Glomerular endothelial cell (primary cell): ENCODE results near the gene ELFN2. TPM values are rescaled to one million over a fixed set of nuclear protein-coding genes. Genes with fewer than 3 reads are reported as not detected.

Experiments used
- DNase-seq: peaks from one replicate; pipeline ENCODE4 v3.0.0-alpha.2; 2011; ENCODE audit warnings: low read depth, low spot score; ENCODE audit errors: extremely low read depth
- total RNA-seq: library from RNA; depleted of rRNA; stranded (reverse); fragments of >200 nt; gene quantifications from 2 replicates; pipeline ENCODE4 v1.2.3, GENCODE V29; 2015

Gene ELFN2
- total RNA-seq, 1 donor from 2014 or later = 3.2 TPM

DNA sequence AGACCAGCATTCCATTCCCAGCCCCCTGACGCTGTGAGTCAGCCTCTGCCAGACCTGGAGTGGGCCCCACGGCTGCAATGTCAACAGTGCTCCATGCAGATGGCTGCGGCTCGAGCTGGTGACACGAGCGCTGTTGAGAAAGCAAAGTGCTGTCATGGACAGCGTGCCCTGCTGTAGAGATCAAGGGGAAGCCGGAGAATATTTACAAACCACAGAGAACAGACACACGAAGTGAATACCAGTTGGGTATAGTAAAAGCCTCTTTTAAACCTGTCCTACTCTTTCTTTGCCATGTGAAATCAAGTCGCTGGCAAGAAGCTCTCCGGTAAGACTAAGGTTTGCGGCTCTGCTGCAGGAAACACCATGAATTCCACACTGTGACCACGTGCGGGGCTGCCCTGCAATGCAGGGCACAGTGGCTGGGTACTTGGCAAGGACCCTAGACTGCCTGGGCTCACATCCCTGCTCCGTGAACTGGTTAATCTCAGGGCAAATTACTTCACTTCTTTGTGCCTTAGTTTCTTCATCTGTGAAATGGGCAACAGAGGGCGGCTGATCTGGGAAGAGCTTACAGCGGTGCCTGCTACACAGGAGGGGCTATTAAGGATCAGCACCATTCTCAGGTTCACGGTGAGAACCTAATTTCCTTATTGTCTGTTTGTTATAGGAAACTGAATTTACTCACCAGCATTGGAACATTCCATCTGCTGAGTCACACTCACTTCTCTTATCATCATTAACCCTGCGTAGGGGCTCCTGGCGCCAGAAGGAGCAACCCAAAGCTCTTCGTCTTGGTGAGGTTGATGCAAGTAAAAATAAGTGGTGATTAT is 27.8 kb upstream of the ELFN2 start:
- DNase-seq = peak; percentile 52

DNA sequence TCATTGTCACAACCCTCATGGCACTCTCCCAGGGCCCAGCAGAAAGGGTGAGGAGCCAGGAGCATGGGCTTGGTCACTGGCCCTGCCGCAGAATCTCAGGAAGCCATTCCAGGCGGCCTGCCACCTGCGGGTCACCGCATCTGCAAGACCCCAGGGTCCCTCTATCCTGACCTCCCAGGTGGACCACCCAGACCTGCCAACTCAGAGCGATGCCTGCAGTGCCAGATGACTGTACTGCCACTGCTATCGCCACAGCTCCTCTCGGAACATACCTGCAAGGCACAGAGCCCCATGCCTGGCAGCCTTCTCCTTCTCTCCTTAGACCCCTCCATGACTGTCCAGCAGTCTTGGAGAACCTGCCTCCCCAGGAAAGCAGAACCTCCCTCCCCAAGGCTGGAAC is 26.4 kb upstream of the ELFN2 start:
- no peak for DNase-seq

- no peak for DNase-seq
Measured at GRCh38 chr22:37451218-37451617, 23.9 kb upstream of the ELFN2 start.

DNA sequence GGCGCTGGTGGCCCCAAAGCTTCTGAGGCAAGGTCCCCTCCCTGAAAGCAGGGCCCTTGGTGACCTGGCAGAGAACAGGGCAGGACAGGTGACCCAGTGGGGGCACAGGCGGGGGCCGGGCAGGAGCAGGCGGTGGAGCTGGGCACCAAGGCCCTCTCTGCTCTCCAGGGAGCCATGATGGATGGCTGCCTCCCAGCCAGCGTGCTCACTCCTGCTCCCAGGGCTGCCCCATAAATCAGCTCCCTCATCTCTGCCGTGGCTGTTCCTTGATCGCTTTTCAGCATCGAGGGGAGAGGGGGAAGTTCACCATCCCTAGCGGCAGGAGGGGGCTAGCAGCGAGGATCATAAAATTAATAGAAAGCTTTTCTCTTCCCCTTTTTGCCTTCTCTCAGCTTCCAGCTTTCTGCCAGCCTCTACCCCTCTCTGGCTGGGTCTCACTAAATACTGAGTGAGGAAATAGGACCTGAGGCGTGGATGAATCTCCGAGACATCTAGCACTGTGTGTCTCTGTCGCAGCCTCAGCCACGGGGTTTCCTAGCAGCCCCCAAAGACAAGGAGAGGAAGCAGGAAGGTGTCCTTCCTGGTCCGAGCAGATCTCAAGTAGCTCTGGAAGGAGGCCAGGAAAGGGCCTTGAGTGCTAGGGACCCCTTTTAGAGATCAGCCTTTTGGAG is 22.2 kb upstream of the ELFN2 start:
- no peak for DNase-seq

- no peak for DNase-seq
Measured at GRCh38 chr22:37448516-37449127, 21.3 kb upstream of the ELFN2 start.

DNA sequence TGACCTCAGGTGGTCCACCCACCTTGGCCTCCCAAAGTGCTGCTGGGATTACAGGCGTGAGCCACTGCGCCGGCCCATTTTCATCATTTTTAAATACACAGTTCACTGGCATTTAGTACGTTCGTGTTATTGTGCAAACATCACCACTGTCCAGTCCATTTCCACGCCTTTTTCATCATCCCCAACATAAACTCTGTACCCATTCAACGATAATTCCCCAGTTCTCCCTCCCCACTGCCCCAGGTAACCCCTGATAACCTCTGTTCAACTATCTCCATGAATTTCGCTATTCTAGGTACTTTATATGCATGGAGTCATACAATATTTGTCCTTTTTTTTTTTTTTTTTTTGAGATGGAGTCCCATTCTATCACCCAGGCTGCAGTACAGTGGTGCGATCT is 18.2 kb upstream of the ELFN2 start:
- DNase-seq = no peak

GRCh38 chr22:37443977-37444376 is 16.7 kb upstream of the ELFN2 start:
- no peak for DNase-seq

- no peak for DNase-seq
Measured at GRCh38 chr22:37443086-37443485, 15.8 kb upstream of the ELFN2 start.

DNA sequence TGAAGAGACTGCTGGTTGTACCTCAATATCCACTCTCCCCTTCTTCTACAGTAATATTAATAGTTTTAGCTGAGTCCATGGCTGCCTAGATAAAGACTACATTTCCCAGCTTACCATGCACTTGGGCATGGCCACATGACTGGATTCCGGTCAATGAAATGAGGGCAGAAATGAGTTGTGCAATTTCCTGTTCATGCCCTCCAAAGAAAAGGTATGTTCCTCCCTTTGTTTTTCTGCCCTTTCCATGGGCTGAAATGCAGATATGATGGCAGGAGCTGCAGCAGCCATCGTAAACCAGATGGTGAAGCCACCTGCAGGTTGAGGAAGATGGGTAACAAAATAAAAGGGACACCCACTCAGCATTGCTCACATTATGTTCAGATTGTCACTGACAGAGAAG is 15.3 kb upstream of the ELFN2 start:
- DNase-seq = no peak

DNA sequence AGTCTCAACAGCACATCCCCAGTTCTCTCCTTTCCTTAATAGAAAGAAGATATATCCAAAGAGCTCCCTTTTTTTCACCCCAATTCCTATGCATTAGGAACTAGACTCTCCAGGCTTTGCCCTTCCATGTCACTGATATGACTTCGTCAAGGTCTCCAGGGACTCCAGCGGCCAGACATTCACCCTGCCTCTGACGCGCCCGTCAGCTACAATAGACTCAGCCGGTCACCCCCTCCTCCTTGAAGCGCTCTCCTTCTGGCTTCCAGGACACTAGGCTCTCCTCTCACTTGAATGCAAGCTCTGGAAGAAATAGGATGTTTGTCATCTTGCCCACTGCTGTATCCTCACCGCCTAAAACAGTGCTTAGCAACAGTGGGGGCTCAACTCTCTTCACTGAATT is 14.9 kb upstream of the ELFN2 start:
- DNase-seq = no peak

GRCh38 chr22:37440875-37441274 is 13.6 kb upstream of the ELFN2 start:
- DNase-seq = no peak

GRCh38 chr22:37439347-37439746 is 12.1 kb upstream of the ELFN2 start:
- no peak for DNase-seq

DNA sequence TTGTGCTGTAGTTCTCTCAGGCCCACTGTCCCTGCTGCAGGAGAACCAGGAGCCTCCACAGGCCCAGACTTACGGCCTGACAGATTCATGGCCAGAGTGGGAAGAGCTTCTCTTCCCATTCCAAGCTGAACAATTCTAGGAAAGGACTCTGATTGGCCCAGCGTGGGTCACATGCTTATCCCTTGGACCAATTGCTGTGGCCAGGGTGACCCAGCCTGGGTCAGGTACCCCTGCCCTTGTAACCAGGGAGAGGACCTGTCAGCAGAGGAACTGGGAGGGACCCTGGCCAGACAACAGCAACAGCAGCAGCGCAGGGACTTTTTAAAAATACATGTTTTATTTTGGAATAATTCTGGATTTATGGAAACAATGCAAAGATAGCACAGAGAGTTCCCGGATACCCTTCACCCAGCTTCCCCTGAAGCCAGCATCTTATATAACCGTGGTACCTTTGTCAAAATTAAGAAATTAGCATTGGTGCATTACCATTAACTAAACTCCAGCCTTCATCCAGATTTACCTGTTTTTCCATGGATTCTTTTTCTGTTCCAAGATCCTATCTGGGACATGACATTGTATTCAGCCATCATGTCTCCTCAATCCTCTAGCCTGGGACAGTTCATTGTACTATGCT is 8.8 kb upstream of the ELFN2 start:
- DNase-seq = no peak

- no peak for DNase-seq
Measured at GRCh38 chr22:37433786-37434185, 6.5 kb upstream of the ELFN2 start.

GRCh38 chr22:37432708-37433054 is 5.4 kb upstream of the ELFN2 start:
- no peak for DNase-seq

DNA sequence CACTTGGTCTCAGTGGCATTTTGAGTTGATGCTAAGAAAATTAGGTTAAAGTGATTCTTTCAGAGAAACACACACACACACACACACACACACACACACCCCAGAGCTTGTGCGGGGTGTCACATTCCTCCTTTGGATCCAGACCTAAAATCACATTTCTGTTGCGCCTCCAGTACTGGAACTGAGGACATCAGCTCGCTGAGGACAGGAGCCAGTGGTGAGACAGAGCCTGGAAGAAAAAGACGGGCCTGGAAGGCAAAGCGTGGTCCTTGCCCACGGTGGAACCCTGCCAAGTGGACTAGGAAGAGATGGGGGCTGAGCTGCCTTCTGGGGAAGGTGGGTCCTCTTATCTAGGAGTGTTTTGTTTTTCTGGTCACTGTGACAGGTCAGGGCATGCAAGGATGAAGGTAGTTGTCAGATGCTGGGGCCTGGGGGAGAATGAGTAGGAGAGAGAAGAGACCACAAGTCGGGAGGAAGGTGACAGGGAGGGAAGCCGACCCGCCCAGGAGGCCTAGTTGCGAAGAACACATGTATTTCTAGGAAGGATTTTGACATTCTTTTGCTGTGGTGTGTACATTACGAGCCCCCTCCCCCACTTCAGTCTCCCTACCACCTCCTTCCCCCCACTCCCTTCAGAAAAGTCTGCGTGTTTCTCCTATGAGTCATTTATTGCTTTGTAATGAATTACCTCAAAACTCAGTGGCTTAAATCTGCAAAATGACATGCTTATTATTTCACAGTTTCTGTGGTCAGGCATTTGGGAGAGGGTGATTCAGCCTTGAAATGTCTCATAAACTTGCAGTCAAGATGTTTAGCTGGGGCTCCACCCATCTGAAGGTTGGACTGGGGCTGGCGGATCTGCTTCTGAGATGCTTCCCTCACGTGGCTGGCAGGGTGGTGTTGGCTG is 4.8 kb upstream of the ELFN2 start:
- peak; percentile 67 for DNase-seq

GRCh38 chr22:37431366-37431765 is 4.1 kb upstream of the ELFN2 start:
- no peak for DNase-seq

DNA sequence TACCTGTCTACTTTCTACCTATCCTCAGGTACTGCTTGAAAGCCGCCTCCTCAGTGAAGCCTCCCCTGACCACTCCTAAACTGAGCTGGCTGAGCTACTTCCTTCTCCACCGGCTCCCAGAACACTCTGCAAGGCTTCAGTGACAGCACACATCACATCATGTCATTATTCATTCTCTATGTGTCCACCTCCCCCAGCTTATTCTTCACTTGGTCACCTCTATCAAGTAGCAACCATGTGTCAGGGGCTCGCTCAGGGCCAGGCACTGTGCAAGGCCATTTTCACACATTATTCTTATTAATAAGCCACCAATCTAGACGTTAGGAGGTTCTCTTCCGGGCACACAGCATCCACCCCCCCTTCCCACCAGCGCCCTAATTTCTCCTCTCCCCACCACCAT is 3.7 kb upstream of the ELFN2 start:
- no peak for DNase-seq

DNA sequence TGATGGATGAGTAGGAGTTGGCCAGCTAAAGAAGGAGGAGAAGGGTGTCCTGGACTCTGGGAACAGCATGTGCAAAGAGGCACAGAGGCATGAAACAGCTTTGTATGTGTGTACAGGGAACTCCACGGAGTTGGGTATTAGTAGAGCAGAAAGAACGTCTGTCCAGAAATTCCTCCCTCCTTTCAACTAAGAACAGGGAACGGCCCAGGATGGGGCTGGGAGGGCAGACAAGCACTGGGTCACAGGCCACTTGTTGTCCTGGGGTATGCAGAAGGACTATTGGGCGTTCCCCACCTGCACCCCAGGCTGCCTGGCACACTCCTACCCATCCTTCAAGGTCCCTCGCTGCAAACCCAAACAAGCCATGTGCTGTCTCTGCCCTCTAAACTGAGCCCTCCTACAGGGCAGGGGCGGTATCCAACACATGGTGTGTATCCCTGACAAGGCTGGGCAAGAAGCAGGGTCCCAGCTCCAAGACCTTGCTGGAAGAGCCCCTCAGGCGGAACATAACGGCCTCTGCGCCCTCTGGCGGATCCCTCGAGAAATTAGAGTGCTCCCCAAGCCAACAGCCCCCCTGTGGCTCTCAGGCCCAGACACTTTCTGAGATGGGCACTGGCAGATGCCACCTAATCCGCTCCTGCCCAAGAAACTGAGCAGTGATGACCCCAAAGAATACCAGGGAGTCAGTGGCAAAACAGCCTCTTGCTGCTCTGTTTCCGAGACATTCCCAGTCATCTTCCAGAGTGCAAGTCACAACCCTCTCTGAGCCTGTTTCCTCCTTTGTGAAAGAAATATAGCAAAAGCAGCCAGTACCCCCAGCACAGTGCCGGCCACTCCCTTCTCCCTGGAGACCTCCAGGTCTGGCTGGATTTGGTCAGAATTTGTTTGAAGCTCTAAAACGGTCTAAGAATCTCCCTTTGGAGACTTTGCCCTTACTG is 1.6 kb upstream of the ELFN2 start:
- DNase-seq = no peak
